ENCODE measurements around the gene ODAD3.

DNA sequence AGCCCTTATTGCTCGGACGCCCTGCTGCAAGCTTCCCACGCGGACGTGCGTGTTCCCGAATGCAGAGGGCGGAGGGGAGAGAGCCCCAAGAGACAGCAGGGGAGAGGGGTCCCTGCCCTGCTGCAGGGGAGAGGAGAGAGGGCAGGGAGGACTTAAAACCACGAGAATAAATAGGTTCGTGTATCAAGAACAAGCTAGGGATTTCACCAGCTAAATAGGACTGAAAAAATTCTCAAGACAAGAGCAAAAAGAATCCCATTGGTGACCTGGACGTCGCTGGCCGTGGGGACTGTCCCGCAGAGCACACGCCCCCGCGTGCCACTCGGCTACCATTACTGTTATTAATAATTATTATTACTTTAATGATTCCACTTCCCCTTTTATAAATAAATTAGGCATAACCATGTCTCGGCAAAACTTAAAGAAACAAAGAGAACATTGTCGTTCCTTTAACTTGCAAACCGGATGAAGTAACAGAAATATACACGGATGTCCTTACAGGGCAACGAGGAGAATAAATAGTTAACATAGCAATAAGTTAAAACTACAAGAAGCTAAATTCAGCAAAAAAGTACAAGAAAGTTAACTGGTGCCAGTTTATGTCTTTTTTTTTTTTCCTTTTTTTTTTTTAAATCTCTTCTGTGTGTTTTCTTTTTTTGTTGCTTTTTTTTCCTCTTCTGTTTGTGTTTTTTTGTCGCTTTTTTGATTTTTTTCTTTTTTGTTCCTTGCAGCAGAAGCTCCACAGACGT lies 17.1 kb upstream of the ODAD3 start:
- TF ChIP-seq, protein P1, sequence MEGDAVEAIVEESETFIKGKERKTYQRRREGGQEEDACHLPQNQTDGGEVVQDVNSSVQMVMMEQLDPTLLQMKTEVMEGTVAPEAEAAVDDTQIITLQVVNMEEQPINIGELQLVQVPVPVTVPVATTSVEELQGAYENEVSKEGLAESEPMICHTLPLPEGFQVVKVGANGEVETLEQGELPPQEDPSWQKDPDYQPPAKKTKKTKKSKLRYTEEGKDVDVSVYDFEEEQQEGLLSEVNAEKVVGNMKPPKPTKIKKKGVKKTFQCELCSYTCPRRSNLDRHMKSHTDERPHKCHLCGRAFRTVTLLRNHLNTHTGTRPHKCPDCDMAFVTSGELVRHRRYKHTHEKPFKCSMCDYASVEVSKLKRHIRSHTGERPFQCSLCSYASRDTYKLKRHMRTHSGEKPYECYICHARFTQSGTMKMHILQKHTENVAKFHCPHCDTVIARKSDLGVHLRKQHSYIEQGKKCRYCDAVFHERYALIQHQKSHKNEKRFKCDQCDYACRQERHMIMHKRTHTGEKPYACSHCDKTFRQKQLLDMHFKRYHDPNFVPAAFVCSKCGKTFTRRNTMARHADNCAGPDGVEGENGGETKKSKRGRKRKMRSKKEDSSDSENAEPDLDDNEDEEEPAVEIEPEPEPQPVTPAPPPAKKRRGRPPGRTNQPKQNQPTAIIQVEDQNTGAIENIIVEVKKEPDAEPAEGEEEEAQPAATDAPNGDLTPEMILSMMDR (IDR thresholded peaks at IDR 0.05), result no peak
- TF ChIP-seq EZH2phosphoT487 (IDR thresholded peaks at IDR 0.05), result no peak
- no peak for TF ChIP-seq EZH2 (IDR thresholded peaks at IDR 0.05)

Data from neural progenitor cell (in vitro differentiated cells).